MM.1S (cell line): ENCODE results near the gene B3GAT3.

Source experiments
- EZH2phosphoT487 ChIP-seq: fragments of 300-600 bp; sonication (generic); IDR thresholded peaks from 2 replicates; pipeline ENCODE4 v1.6.1; 2018; ENCODE audit warnings: antibody characterized with exemption, low read length
- TF ChIP-seq, protein P1 (sequence below): fragments of 300-600 bp; sonication (generic); IDR thresholded peaks from 2 replicates; pipeline ENCODE4 v1.5.1; 2016; ENCODE audit warnings: antibody characterized with exemption, low read length, mixed read lengths

DNA sequence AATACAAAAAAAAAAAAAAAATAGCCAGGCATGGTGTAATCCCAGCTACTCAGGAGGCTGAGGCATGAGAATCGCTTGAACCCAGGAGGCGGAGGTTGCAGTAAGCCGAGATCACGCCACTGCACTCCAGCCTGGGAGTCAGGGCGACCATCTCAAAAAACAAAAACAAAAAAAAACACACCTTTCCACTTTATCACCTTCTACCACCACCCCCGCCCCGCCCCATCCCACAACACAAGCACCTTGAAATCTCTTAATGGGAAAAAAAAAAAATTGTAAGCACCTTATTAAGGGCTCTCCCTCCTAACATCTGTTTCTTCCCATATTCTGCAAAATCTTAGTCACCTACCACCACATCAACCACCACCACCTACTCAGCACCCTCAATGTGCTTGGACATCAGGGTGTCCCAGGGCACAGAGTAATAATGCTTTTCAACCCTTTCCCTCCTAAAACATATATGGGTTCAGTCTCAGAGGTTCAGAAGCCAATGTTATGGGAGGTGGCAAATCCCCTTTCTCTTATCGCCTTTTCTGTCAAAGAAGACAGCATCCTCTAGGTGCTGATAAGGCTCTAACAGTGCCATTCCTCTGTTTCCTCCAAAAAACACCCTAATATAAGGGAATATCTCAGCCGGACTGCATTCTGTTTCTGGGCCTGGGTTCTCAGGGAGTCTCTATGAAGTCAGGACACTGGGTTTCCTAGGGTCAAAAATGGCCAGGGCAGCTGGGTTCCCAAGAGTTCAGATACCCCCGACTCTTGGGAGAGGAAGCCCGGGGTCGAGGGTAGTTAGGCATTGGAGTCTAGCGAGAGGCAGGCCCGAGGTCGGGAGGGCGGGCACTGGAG, 30.6 kb upstream of the B3GAT3 start:
- no peak for TF ChIP-seq EZH2phosphoT487
- TF ChIP-seq, protein P1, sequence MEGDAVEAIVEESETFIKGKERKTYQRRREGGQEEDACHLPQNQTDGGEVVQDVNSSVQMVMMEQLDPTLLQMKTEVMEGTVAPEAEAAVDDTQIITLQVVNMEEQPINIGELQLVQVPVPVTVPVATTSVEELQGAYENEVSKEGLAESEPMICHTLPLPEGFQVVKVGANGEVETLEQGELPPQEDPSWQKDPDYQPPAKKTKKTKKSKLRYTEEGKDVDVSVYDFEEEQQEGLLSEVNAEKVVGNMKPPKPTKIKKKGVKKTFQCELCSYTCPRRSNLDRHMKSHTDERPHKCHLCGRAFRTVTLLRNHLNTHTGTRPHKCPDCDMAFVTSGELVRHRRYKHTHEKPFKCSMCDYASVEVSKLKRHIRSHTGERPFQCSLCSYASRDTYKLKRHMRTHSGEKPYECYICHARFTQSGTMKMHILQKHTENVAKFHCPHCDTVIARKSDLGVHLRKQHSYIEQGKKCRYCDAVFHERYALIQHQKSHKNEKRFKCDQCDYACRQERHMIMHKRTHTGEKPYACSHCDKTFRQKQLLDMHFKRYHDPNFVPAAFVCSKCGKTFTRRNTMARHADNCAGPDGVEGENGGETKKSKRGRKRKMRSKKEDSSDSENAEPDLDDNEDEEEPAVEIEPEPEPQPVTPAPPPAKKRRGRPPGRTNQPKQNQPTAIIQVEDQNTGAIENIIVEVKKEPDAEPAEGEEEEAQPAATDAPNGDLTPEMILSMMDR: no peak
